Fibroblast of the aortic adventitia (primary cell): ENCODE measurements around the gene VPS35L. TPM values are rescaled to one million over a fixed set of nuclear protein-coding genes. Genes with fewer than 3 reads are reported as not detected.
A peak's percentile ranks its signal among the peaks of the same experiment; 100 is the strongest.

Experiments
- DNase-seq: peaks from one replicate; pipeline ENCODE4 v3.0.0-alpha.2; 2010; ENCODE audit warnings: low read depth
- H3K4me3 ChIP-seq: 2 replicates; pipeline ENCODE4 v1.5.1; 2011; ENCODE audit warnings: low read depth, mild to moderate bottlenecking, control low read depth, low read length, moderate library complexity
- total RNA-seq: library from RNA; depleted of rRNA; stranded (reverse); fragments of >200 nt; gene quantifications from 2 replicates; pipeline ENCODE4 v1.2.3, GENCODE V29; 2012; ENCODE audit warnings: low replicate concordance
- TF ChIP-seq, protein P1 (sequence below): IDR thresholded peaks from 2 replicates; pipeline ENCODE4 v1.5.1; 2011; ENCODE audit warnings: mild to moderate bottlenecking, low read length, control low read depth, inconsistent platforms; ENCODE audit not compliant: insufficient read depth

VPS35L gene
- total RNA-seq, 1 donor: 67.7 TPM

DNA sequence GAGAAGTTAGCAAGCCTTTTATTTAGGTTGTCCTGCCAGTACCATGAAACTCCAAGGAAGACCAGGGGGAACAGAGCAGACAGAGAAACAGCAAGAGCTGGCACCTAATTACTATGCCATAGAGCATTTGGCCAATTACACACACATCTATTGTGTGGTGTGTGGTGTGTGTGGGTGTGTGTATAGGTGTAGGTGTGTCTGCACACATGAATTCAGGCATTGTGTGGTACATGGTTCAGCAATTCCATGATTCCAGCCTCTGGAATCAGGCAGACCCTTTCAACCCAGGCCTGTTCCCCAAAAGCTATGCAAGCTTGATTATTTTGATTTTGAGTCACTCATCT lies 188.3 kb downstream of the VPS35L start:
- H3K4me3 ChIP-seq: no peak overlapping the region
- TF ChIP-seq, protein P1, sequence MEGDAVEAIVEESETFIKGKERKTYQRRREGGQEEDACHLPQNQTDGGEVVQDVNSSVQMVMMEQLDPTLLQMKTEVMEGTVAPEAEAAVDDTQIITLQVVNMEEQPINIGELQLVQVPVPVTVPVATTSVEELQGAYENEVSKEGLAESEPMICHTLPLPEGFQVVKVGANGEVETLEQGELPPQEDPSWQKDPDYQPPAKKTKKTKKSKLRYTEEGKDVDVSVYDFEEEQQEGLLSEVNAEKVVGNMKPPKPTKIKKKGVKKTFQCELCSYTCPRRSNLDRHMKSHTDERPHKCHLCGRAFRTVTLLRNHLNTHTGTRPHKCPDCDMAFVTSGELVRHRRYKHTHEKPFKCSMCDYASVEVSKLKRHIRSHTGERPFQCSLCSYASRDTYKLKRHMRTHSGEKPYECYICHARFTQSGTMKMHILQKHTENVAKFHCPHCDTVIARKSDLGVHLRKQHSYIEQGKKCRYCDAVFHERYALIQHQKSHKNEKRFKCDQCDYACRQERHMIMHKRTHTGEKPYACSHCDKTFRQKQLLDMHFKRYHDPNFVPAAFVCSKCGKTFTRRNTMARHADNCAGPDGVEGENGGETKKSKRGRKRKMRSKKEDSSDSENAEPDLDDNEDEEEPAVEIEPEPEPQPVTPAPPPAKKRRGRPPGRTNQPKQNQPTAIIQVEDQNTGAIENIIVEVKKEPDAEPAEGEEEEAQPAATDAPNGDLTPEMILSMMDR: no peak
- no peak for DNase-seq

DNA sequence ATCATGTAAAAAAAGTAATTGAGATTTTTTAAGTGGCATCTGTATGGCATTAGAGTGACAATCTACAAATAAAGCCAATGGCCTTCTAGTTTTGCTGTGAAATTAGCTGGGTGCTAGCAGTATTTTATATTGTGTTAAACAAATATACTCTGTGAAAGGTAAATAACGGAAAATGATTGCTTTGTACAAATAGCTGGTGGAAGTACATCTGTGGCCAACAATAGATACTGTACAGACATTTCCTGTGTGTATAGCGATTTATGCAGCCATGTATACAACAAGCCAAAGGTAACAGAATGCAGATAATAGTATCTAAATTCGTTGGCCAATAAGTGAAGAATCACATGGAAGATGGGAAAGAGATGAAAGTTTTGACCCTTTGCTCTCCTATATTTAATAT lies 189.2 kb downstream of the VPS35L start:
- H3K4me3 ChIP-seq: no peak overlapping the region
- no peak for DNase-seq

DNA sequence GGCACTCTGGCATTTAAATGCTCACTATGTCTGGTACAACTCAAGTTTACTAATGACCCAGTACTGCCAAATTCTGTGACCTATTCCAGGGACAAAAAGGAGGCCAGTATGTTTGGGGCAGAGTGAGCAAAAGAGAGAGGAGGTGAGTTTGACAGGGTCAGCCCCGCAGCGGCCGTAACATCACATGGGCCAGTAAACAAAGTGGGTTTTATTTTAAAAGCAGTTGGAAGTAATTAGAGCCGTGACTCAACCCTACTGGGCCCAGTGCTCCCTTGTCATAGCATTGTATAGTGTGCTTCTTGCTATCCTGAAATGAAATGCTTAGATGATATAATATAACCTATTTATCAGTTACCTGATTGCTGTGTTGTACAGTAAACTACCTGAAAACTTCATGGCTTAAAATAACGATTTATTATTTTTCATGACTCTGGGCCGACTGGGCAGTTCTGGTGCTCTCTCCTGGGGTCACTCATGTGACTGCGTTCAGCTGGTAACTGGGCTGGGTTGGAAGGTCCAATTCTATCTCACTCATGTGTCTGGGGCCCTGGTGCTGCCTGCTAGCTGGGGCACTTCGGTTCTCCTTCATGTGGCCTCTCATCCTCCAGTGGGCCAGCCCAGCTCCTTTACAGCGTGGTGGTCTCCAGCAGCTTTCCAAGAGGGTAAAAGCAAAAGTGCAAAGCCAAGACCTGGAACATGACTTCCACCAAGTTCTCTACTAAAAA lies 189.9 kb downstream of the VPS35L start:
- no peak overlapping the region for H3K4me3 ChIP-seq
- TF ChIP-seq, protein P1: no peak
- DNase-seq: peak; percentile 48

More for the DNA sequence above, 189.2 kb downstream of the VPS35L start:
- TF ChIP-seq, protein P1: no peak

DNA sequence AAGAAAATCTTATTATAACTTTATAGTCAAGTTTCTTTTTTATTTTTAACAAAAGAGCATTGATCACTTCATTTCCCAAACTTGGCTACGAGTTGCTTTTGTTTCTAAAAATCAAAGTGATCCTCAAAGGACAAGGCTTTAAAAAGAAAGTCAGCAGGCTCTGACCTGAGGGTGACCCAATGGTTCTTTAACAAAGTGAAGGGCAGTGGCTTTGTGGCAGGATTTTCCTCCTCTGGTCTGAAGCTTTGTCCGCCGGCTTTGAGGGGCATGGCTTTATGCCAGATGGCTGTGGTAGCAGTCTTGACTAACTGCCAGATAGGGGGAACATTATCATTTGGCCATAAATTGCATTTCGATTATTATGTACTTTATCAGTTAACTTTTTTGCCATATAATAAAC lies 191.1 kb downstream of the VPS35L start:
- DNase-seq: no peak
- TF ChIP-seq, protein P1: no peak

DNA sequence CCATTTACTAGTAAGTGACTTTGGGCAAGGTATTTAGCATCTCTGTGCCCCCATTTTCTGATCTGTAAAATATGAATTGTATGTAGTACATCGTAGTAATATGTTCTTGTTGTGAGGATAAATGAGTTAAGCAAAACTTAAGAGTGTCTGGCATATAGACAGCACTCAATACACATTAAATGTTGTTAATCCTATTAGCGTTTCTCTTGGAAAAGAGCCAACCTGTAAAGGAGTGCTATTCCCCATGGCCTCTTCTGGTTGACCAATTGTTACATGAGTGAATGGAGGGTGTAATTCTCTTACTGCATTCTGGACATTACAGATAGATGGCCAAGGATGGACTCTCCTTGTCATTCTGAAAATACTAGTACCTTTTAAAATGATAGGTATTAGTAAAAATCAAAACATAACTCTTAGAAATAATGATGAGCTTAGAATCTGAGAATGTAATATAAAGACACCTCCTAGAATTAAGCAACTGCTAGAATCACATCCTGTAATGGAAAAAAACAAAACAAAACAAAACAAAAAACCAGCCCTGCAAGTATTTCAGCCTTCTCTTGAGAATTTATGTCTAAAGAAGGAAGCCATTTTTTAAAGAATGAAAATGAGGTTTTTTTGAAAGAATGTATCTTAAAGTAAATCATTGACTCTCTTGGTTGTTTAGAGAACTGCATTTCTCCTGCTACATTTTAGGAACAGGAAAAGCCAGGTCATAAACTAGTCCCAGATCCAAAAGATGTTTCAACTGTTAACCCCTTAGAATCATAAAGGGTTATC lies 193.1 kb downstream of the VPS35L start:
- H3K4me3 ChIP-seq: no peak overlapping the region
- DNase-seq: no peak
- TF ChIP-seq, protein P1: no peak

More for the DNA sequence above, 191.1 kb downstream of the VPS35L start:
- H3K4me3 ChIP-seq: no peak overlapping the region

DNA sequence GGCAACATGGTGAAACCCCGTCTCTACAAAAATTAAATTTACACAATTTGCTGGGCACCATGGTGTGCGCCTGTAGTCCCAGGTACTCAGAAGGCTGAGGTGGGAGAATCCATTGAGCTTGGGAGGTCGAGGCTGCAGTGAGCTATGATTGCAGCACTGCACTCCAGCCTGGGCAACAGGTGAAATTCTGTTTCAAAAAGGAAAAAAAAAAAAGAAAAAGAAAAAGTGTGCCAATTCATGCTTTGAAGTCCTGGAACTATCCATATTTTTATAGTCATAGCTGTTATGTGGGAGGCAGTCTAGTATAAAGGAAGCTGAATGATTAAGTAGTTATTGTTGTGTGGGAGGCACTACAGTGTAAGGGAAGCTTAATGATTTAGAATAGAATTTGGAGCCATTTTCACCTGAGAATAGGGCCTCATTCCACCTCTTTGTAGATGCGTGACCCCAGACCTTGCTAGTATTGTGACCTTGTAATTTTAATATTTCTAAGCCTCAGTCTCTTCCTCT lies 194.1 kb downstream of the VPS35L start:
- DNase-seq: no peak
- TF ChIP-seq, protein P1: no peak
- H3K4me3 ChIP-seq: no peak overlapping the region

Other genes starting within 250 kb of the VPS35L start
- gene TMC5, start 137.8 kb upstream of the VPS35L start, total RNA-seq: under 0.01 TPM in 1 of 2 replicates, not detected in the other
- gene GDE1, start 33.6 kb upstream of the VPS35L start, total RNA-seq: 34.3 and 59.9 TPM in 2 replicates
- 6.5 and 23.3 TPM in 2 replicates for gene CCP110, start 31.8 kb upstream of the VPS35L start, total RNA-seq
- gene KNOP1, start 162.5 kb downstream of the VPS35L start, total RNA-seq: 12.7 and 63.0 TPM in 2 replicates
- 3.1 and 22.3 TPM in 2 replicates for gene IQCK, start 162.6 kb downstream of the VPS35L start, total RNA-seq